ENCODE measurements around the gene AK5.

DNA sequence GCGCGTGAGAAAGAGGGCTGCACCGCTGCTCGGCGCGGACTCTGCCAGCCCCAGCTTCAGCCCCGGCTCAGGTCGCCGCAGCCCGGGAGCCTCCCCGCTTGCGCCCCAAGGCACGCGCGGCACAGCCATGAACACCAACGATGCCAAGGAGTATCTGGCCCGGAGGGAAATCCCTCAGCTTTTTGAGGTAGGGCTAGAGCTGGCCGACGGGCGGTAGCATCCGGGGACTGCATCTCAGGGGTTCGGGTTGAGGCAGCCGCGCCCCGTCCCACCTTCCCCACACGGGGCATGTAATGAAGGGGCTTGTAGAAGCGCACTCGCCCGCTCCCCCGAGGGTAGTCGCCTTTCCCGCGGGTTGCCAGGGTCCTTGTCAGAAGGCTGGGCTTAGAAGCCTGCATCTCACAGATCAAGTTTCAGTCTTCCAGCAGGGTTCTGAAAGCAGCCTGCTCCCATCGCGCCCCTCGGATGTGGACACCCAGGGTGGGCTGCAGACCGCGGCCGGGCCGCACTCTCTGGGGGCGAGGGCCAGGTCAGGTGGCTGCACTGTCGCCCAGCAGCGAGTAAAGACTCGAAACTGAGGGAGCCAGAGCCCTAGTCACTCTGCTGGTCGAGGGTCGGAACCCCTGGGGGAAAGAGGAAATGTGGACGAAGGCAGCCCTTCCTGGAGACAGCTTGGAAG lies 507 bp downstream of the AK5 start:
- TF ChIP-seq POLR2AphosphoS5 (IDR thresholded peaks at IDR 0.05; ENCODE audit: low read depth, low read length), result no peak
- no peak for TF ChIP-seq TAF1 (IDR thresholded peaks at IDR 0.05; ENCODE audit: borderline replicate concordance, insufficient read depth, low read length)
- TF ChIP-seq SIN3A (IDR thresholded peaks at IDR 0.05; ENCODE audit: borderline replicate concordance, insufficient read depth, low read length), result no peak
- TF ChIP-seq, protein P1, sequence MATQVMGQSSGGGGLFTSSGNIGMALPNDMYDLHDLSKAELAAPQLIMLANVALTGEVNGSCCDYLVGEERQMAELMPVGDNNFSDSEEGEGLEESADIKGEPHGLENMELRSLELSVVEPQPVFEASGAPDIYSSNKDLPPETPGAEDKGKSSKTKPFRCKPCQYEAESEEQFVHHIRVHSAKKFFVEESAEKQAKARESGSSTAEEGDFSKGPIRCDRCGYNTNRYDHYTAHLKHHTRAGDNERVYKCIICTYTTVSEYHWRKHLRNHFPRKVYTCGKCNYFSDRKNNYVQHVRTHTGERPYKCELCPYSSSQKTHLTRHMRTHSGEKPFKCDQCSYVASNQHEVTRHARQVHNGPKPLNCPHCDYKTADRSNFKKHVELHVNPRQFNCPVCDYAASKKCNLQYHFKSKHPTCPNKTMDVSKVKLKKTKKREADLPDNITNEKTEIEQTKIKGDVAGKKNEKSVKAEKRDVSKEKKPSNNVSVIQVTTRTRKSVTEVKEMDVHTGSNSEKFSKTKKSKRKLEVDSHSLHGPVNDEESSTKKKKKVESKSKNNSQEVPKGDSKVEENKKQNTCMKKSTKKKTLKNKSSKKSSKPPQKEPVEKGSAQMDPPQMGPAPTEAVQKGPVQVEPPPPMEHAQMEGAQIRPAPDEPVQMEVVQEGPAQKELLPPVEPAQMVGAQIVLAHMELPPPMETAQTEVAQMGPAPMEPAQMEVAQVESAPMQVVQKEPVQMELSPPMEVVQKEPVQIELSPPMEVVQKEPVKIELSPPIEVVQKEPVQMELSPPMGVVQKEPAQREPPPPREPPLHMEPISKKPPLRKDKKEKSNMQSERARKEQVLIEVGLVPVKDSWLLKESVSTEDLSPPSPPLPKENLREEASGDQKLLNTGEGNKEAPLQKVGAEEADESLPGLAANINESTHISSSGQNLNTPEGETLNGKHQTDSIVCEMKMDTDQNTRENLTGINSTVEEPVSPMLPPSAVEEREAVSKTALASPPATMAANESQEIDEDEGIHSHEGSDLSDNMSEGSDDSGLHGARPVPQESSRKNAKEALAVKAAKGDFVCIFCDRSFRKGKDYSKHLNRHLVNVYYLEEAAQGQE (IDR thresholded peaks at IDR 0.05; ENCODE audit: insufficient read depth in 1 of 2, low read depth in 2 of 2, low read length in 2 of 2), result no peak
- no peak for TF ChIP-seq FOXP2 (optimal IDR thresholded peaks at IDR 0.05; ENCODE audit: borderline replicate concordance, extremely low read depth, extremely low read length, insufficient read depth)
